Activated CD4-positive, alpha-beta T cell treated with anti-CD3 and anti-CD28 coated beads, Interleukin-2, amount 50 U/mL, for 16 hours (primary cell): ENCODE measurements around the gene TRIM66.
A peak's percentile ranks its signal among the peaks of the same experiment; 100 is the strongest.

Source experiments
- DNase-seq: peaks from one replicate; pipeline ENCODE4 v3.0.0-alpha.2; 2020

TRIM66 gene

GRCh38 chr11:8654503-8654902 is 28.0 kb downstream of the TRIM66 start:
- peak; percentile 27 for DNase-seq

DNA sequence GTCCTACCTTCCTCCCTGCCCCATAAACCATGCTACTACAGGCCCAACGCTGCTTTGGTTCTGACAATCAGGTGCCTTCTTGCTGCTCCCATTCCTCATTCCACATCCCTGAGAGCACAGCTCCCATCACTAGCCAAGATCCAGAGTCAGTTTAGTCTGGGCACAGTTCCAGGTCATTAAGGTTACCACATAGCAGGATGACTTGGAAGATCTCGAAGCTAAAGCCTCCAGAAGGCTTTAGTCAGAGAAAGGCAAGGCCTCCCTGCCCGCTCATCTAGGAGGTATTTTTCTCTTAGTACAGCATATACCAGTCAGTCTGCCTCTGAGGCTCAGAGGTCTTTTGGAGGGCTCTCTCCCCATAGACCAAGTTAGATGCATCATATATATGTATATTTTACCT is 30.3 kb downstream of the TRIM66 start:
- no peak for DNase-seq

DNA sequence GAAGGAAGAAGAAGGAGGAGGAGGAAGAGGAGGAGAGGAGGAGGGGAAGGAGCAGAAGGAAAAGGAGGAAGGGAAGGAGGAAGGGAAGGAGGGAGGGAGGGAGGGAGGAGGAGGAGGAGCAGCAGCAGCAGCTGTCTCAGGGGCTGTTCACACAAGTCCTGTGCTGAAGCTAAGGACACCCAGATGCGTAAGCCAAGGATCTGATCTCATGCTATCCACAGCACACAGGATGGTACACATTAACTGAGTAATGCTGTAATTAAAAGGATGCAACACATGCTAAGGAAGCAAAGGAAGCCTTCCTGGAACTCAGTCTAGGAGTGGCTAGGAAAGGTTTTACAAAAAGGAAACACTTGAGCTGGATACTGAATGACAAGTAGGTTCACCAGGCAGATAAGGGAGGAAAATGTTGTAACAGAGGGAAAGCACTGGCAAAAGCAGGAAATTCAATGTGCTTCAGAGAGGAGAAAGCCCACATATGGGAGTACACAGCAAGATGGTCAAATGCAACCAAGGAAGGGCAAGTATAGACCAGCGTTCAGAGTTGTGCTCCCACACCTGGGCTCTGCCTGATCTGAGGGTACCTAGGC is 32.0 kb downstream of the TRIM66 start:
- DNase-seq = no peak

DNA sequence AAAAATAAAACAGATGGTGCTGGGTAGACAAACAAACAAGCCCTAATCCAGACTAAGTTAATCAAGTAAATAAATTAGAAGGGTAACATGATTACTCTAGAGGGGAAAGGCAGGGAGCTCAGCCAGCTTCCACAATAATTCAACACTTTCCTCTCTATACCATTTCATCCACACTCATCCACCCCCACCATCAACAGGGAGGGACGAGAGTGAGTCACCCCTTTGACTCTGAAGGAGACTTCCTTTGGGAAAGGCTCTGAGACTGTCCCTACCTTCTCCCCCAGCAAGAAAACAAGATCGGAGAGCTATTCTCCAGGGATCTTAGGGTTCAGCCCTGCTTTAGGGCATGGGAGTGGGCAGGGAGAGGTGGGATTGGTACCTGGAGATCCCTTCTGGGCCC is 33.1 kb downstream of the TRIM66 start:
- no peak for DNase-seq

DNA sequence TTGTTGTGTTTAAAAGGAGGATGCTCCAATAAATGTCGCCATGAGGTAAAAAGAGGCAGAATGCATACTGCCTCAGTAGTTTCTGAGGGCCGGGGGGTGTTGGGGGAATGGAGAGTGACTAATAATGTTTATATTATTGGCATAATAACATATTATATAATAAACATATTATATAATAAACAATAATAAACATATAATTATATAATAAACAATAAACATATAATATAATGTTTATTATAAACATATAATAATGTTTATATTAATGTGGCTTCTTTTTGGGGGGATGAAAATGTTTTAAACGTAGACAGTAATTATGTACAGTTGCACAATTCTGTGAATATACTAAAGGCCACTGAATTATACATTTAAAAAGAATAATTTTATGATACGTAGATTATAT is 35.6 kb downstream of the TRIM66 start:
- DNase-seq = no peak

DNA sequence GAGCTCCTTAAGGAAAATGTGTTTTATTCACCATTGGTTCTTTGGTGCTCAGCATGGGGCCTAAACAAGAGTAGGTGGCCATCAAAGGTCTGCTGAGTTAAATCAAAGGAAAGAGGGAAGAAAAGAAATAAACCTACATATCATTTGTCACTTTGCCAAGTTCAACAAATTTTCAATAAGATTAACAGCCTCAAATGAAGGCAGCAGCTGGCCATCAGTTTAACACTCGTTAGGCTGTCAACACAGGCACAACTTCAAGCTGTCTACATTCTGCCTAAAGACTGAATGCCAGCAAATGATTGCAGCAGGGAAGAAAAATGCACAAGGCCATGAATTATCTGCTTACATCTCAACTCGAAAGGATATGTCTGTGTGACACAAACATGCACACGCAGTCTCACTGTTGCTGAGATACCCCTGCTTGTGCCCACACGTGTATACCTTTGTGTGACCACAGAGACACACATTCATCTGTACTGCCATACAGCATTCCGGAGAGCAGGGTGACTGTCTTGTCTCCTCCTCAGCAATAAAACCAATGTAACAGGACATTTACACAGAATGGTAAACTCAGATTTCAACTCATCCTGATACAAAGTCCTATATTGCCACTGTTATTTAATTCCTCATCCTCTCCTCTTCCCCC is 40.1 kb downstream of the TRIM66 start:
- no peak for DNase-seq

- no peak for DNase-seq
Measured at GRCh38 chr11:8641332-8641731, 41.1 kb downstream of the TRIM66 start.

DNA sequence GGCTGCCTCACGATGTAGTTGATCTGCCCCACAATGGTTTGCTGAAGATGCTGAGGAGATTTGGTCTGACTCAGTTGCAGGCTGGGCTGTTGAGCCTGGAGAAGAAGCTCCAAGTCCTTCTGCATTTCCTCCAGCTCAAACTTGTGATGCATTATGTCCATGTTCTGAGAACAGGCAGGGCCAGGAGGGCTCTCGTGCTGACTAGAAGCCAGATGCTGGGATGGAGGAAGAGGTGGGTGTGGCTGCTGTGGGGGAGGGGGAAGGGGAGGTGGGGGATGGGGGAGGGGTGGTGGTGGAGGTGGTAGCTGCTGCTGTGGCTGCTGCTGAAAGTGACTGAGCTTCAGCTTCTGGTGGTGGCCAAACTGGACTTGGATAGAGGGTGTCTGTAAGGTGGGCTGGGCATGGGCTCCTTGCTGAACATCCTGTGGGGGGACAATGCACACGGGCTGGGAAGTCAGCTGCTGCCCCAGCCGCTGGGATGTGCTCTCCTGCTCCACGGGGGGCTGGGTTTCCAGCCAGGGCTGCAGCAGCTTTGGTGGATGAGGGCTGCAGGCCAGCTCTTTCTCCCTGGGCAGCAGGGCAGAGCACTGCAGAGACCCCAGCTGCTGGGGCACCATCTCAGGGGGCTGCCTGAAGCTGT is 42.1 kb downstream of the TRIM66 start:
- DNase-seq = no peak

DNA sequence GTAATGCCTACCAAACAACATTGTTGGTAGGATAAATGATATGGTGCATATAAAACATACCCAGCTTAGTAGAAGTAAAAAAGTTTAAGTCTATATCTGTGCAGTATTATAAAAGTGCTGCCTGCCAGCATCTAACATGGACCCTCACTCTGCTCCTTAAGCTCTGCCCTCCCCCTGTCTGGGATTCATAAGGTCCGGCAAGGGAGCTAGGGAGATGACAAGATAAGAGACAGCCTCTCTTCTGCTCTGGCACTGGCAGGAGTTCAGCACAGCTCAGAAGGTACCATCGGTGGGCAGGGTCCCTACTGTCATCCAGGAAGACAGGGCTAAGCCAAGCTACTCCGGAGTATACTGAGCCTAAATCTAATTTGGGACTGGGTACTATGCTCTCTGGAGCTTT is 42.8 kb downstream of the TRIM66 start:
- no peak for DNase-seq

GRCh38 chr11:8638300-8638699 is 44.2 kb downstream of the TRIM66 start:
- DNase-seq = no peak

GRCh38 chr11:8636127-8636526 is 46.3 kb downstream of the TRIM66 start:
- DNase-seq = no peak

- DNase-seq = no peak
Measured at GRCh38 chr11:8634498-8634897, 48.0 kb downstream of the TRIM66 start.

DNA sequence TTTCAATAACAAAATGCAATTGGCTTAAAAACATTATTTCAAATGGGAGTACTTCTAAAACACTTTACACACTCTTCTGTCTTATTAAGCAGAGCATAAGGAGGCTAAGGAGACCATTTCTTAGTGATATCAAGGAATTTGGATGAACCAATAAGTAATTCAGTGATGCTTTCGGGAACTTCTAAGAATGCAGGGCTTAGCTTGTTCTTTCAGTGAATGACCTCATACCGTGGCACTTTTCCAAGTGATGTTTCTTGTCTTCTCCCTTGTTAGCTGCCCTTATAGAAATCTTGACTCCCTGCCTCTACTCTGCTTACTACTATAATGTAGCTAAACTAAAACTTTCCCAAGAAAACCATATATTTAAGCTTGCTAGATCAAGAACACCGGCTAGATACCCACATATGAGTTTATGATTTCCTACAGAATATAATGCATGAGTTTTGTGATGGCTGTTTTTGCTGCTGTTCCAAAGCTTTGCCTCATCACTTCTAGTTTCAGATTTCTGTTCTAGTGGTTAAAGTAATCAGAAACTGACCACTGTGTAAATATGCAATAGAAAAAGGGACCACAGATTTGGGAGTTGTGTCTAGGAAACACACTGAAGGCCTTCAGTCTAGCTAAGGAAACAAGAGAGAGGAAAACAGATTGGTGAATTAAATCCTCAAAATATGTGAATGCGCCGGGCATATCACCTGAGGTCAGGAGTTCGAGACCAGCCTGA is 50.9 kb downstream of the TRIM66 start:
- DNase-seq = no peak

DNA sequence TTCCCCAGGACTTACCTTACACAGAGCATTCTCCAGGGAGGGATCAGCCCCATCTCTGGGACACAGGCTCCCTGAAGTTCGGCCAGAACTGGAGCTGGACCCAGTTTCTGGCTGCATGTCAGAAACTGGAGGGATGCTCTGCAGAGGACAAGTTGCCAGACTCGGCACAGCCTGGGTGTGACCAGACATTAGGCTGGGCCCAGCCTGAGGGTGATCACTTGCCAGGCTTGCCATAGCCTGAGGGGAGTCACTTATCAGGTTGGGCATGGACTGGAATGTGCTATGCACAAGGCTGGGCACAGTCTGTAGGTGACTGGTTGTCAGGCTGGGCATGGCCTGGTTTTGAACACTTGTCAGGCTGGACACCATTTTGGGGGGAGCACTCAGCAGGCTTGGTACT is 57.8 kb downstream of the TRIM66 start:
- DNase-seq = no peak

DNA sequence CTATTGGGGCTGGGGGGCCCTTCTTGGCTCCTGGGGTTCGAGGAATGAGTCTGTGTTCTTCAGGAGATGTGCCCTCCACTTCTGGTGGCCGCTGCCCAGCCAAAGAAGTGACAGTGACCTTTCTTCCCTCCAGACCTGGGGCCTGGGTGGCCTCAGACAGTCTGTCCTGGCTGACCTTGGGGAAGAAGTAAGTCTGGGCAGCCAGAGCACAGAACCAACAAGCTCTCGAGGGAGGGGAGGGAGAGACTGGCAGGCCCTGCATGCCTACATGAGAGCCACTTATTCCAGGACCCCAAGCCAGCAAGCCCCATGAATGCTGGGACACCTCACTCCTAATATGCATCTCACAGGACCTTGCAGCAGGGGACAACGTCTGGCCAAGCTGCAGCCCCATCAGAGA is 61.3 kb downstream of the TRIM66 start:
- no peak for DNase-seq

GRCh38 chr11:8617063-8617462 is 65.4 kb downstream of the TRIM66 start:
- no peak for DNase-seq

DNA sequence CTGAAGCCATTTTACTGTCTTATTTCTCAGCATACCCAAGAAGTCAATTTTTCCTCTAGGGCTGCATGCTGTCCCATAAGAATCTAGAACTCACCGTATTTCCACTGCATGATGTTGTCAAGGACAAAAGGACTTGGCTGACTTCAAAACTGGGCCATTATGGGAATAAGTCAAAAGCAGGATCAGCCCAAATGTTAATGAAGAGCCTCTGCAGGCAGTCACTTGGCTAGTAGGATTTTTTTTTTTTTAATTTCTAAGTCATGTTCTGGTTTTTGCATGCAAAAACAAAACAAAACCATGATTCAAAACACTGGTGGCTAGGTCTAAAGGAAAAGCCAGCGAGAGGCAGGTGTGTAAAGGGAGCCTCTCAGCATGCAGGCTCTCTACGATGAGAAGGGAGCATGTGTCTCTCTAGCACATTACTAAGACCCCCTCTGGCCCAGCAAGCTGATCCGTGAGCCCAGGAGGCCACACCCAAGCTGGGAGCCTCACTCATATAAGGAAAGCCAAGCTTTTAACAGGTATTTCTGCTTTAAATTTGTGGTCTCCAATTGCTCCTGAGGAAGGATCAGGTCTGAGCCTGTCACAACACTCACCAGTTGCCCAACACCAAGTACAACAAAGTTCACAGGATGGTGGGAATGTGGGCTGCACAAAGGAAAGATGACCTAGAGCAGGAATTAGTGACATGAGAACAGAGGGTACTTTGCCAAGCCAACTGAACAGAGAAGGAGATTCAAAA is 67.0 kb downstream of the TRIM66 start:
- no peak for DNase-seq

DNA sequence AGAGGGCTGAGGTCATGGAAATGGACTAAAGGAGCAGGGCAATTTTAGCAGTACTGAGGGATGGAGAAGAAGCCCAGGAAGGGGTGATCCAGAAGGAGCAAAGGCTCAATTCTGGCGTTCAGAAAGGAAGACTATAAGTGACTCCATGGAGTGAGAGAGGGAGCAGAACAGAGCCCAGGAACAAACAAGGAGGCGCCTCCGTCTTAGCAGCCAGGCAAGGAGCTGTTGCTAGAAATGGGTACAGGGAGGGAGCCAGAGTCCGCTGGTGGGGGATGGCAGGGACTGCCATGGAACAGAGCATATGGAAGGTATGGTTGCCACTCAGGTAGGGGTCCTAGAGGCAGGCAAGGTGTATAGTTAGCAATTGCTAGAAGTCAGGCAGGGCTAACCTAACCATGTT is 68.0 kb downstream of the TRIM66 start:
- no peak for DNase-seq

GRCh38 chr11:8613036-8613435 is 69.4 kb downstream of the TRIM66 start:
- DNase-seq = no peak

DNA sequence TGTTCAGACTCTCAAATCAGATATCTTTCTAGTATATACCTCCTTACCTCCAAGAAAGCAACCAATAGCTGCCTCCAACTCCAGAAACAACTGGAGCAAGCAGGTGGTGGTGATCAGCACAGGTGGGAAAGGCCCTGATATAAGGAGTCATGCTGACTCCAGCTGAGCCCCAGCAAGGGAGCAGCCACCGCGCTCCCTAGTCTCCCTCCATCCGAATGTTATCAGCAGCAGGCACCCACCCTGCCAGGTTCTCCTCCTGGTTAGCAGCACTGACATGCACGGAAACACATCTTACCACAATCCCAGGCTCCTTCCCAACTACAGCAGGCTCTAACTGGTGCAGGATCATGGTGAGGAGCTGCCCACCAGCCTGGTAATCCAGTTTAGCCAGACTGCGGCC is 69.9 kb downstream of the TRIM66 start:
- DNase-seq = no peak

DNA sequence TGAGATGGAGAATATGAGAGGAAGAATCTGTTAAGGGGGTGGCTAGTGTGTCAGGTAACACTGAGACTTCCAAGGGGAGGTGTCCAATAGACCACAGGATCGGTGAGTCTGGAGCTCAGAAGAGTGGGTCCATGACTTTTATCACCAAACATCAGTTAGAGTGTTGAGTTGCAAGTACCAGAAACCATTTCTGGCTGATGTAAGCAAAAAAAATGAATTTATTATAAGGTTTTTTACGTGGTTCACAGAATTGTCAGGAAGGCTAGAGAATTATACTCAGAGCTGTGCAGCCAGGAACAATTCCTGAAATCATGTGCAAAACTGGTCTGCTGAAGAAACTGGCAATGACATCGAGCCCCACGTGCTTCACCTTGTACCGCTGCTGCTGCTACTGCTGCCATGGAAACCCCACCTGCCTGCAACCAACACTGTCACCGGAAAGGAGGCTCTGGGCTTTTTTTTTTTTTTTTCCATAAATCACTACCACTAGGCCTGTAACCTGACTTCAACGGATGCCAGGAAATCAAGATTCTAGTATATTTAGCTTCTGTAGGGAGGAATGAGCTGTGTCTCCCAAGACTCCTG is 71.8 kb downstream of the TRIM66 start:
- DNase-seq = peak; percentile 10

DNA sequence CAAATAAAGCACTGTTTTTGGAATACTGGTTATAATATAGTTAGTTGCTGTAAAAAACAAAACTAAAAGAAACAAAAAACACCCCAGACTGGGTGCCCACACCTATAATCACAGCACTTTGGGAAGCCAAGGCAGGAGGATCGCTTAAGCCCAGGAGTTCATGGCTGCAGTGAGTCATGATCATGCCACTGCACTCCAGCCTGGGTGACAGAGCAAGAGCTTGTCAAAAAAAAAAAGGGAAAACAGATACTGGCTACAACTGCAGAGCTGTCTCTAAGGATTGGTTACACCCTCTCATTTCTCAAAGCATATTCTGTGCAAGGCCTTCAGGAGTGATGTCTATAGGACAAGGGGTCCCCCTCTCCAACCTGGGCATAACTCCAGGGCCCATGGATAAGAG is 73.8 kb downstream of the TRIM66 start:
- no peak for DNase-seq
